HL-60 (cell line): ENCODE measurements around the gene AMFR.

Experiments used
- DNase-seq, 2 experiments: peaks; one replicate each; pipeline ENCODE4 v3.0.0-alpha.2; 2010 to 2020; ENCODE audit warnings: low read depth in 1 of 2, low spot score in 1 of 2
- H3K27ac ChIP-seq: fragments of 250-450 bp; sonication (Bioruptor Pico); replicated peaks from 2 replicates; pipeline ENCODE4 v1.5.1; 2020; ENCODE audit warnings: mild to moderate bottlenecking, moderate library complexity
- H3K27me3 ChIP-seq: fragments of 250-450 bp; sonication (Bioruptor Pico); 2 replicates; pipeline ENCODE4 v1.5.1; 2021; ENCODE audit warnings: mild to moderate bottlenecking, moderate library complexity; ENCODE audit not compliant: insufficient read depth, poor library complexity, severe bottlenecking
- H3K4me3 ChIP-seq: replicated peaks from 2 replicates; pipeline ENCODE4 v1.5.1; 2011; ENCODE audit warnings: mild to moderate bottlenecking, control low read depth, low read length; ENCODE audit not compliant: insufficient read depth
- CTCF ChIP-seq: IDR thresholded peaks from one replicate; pipeline ENCODE4 v1.5.1; 2011; ENCODE audit warnings: low read length, control low read depth, inconsistent platforms; ENCODE audit not compliant: insufficient read depth
- GABPA ChIP-seq: IDR thresholded peaks from 2 replicates; pipeline ENCODE4 v1.6.1; 2012; ENCODE audit warnings: low read depth
- POLR2AphosphoS5 ChIP-seq: IDR thresholded peaks from 2 replicates; pipeline ENCODE4 v1.6.1; 2012; ENCODE audit warnings: low read depth
- REST ChIP-seq: IDR thresholded peaks from 2 replicates; pipeline ENCODE4 v1.6.1; 2012; ENCODE audit warnings: low read depth; ENCODE audit not compliant: insufficient replicate concordance
- SPI1 ChIP-seq: IDR thresholded peaks from 2 replicates; pipeline ENCODE4 v1.6.1; 2012; ENCODE audit warnings: low read depth, mild to moderate bottlenecking, borderline replicate concordance

The AMFR gene

GRCh38 chr16:56421976-56422669, 3.2 kb downstream of the AMFR start:
- no peak for TF ChIP-seq GABPA
- TF ChIP-seq CTCF: no peak
- H3K4me3 ChIP-seq: no peak overlapping the region
- no peak for DNase-seq
- no peak overlapping the region for H3K27ac ChIP-seq
- H3K27me3 ChIP-seq: no peaks in the 10 kb centered on the region

- TF ChIP-seq GABPA: no peak
- H3K27ac ChIP-seq: no peak overlapping the region
Observed at GRCh38 chr16:56421313-56421712, 4.0 kb downstream of the AMFR start.

GRCh38 chr16:56420613-56421012, 4.7 kb downstream of the AMFR start:
- H3K27ac ChIP-seq: no peak overlapping the region
- TF ChIP-seq SPI1 (no peak), GABPA (no peak), POLR2AphosphoS5 (no peak), REST (no peak), CTCF (no peak)
- DNase-seq: no peak
- no peaks in the 10 kb centered on the region for H3K27me3 ChIP-seq
- no peak overlapping the region for H3K4me3 ChIP-seq

More at GRCh38 chr16:56421313-56421712, 4.0 kb downstream of the AMFR start:
- Histone ChIP-seq H3K27me3 (no peaks in the 10 kb centered on the region), H3K4me3 (no peak overlapping the region)
- no peak for DNase-seq

GRCh38 chr16:56419740-56420548, 5.4 kb downstream of the AMFR start:
- H3K27ac ChIP-seq: no peak overlapping the region
- TF ChIP-seq CTCF: no peak
- no peak for TF ChIP-seq GABPA
- TF ChIP-seq POLR2AphosphoS5: no peak
- no peak for TF ChIP-seq REST
- TF ChIP-seq SPI1: no peak
- H3K27me3 ChIP-seq: no peaks in the 10 kb centered on the region
- no peak overlapping the region for H3K4me3 ChIP-seq
- DNase-seq: no peak
